Pancreas (tissue), 10 donors: ENCODE results near the gene PYY. TPM values are rescaled to one million over a fixed set of nuclear protein-coding genes. Genes with fewer than 3 reads are reported as not detected.

Experiments
- ATAC-seq, 4 donors: fragments of 200-7000 bp; cut with Tn5 transposase; one replicate each; pipeline versions ENCODE4 v1.8.0 to v1.9.1; 2020; ENCODE audit warnings: mild to moderate bottlenecking in 4 of 4, moderate library complexity in 4 of 4
- DNase-seq, 6 donors: peaks; one replicate each; pipeline ENCODE4 v3.0.0-alpha.2; 2020
- FAIRE-seq: peaks from 2 replicates; lab custom pipeline; 2012; peaks lifted over from hg19 to GRCh38; lab: Jason Lieb, UNC
- H3K27ac ChIP-seq, 4 donors: fragments of 200-600 bp; sonication (generic); 1 replicate in 3 of 4; 2 replicates in 1 of 4; pipeline versions ENCODE4 v1.5.0 to v1.8.0; 2020
- H3K27me3 ChIP-seq, 4 donors: fragments of 200-600 bp; one replicate each; pipeline ENCODE4 v1.8.0; 2021
- H3K36me3 ChIP-seq, 3 donors: fragments of 200-600 bp; sonication (generic) in 1 of 3; one replicate each; pipeline versions ENCODE4 v1.5.0 to v1.8.0; 2020 to 2021
- H3K4me1 ChIP-seq, 3 donors: fragments of 200-600 bp; one replicate each; pipeline ENCODE4 v1.8.0; 2021
- H3K4me3 ChIP-seq, 4 donors: fragments of 200-600 bp; sonication (generic) in 2 of 4; one replicate each; pipeline versions ENCODE4 v1.5.0 to v1.8.0; 2020 to 2021
- H3K9me3 ChIP-seq, 4 donors: fragments of 200-600 bp; one replicate each; pipeline ENCODE4 v1.8.0; 2021
- WGBS, 2 donors: extraction: QIAGEN DNeasy Blood & Tissue Kit; methylation state at CpG; one replicate each; pipeline ENCODE4 v1.1.7; 2013; 5-methylcytosine and 5-hydroxymethylcytosine counted together
- intact Hi-C, 3 donors: fragments of 100-400 bp; cut with DNase I; formaldehyde crosslinking; loops; one replicate each; pipeline versions ENCODE4 v1.11.1 to v1.14.2; 2022
- polyA plus RNA-seq, 2 donors: library from polyadenylated mRNA; stranded (reverse); fragments of 200-250 nt; gene quantifications; one replicate each; pipeline ENCODE4 v1.2.3, GENCODE V29; 2013
- total RNA-seq, 6 donors: library from RNA; stranded (reverse); fragmentation: NEBNext Ultra II Directional in 4 of 6; extraction: Animal tissue kit (Norgen Biotek cat#: 25700) in 4 of 6; gene quantifications; one replicate each; pipeline versions ENCODE4 v1.2.1 to v1.2.4, GENCODE V29; 2021 to 2023
- TF ChIP-seq, protein P1 (sequence below), 4 donors: fragments of 200-600 bp; sonication (generic) in 3 of 4; IDR thresholded peaks; one replicate each; pipeline versions ENCODE4 v1.5.0 to v1.8.0; 2021; ENCODE audit warnings: antibody characterized with exemption in 4 of 4
- donor health status: healthy with polysubstance abuse.
- donor health status: DM: no; HTN: no; CAD: no; lungs with moderate emphysema.
- donor health status: DM: no; HTN: no; CAD: no.
- donor health status: control.
- donor health status: control.
- donor health status: Bipolar disorder and iron deficiency.
- donor health status: DM: yes; HTN: yes; CAD: no.
- donor health status: DM: no; HTN: no; CAD: no.
- donor health status: DM: no; HTN: no; CAD: no.
- donor health status: DM: yes; HTN: yes; CAD: no.

The PYY gene
- total and polyA plus RNA-seq, 8 donors, result 0.35 to 1.1 (median 0.57) TPM; not detected in 4

DNA sequence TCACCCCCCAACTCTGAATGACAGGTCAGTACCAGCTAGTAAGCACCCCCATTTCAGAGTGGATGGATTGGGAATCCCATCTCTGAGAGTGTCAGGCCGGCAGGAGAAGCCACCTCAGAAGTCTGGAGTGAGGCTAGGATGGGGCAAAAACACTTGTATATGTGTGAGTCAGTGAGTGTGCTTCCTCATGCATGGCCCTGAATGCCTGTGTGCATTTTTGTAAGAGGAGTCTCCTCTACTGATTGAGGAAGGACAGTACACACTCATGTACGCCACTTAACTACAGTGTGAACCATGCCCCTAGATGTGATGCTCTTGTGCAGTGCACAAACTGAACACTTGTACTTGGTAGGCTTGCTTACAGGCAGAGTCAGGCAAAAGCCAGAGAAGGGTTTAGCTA lies 28.4 kb upstream of the PYY start:
- H3K4me3 ChIP-seq, result no peak overlapping the region
- peaks cover 0 to 9% (median 0%) of the 10 kb centered on the region in 4 donors for H3K27me3 ChIP-seq
- no peak overlapping the region for H3K27ac ChIP-seq
- no peak for DNase-seq
- H3K4me1 ChIP-seq, result peaks cover 0 to 5% (median 0%) of the 10 kb centered on the region in 3 donors
- H3K9me3 ChIP-seq, result no peaks in the 10 kb centered on the region
- WGBS, 2 donors, result 74 to 86% methylated on average over 2 of the region's 2 CpGs
- FAIRE-seq, result no peak
- no peak for ATAC-seq
- TF ChIP-seq, protein P1, sequence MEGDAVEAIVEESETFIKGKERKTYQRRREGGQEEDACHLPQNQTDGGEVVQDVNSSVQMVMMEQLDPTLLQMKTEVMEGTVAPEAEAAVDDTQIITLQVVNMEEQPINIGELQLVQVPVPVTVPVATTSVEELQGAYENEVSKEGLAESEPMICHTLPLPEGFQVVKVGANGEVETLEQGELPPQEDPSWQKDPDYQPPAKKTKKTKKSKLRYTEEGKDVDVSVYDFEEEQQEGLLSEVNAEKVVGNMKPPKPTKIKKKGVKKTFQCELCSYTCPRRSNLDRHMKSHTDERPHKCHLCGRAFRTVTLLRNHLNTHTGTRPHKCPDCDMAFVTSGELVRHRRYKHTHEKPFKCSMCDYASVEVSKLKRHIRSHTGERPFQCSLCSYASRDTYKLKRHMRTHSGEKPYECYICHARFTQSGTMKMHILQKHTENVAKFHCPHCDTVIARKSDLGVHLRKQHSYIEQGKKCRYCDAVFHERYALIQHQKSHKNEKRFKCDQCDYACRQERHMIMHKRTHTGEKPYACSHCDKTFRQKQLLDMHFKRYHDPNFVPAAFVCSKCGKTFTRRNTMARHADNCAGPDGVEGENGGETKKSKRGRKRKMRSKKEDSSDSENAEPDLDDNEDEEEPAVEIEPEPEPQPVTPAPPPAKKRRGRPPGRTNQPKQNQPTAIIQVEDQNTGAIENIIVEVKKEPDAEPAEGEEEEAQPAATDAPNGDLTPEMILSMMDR (IDR thresholded peaks at IDR 0.05), result no peak
- intact Hi-C loops, result no loop called here
- no peaks in the 10 kb centered on the region for H3K36me3 ChIP-seq

DNA sequence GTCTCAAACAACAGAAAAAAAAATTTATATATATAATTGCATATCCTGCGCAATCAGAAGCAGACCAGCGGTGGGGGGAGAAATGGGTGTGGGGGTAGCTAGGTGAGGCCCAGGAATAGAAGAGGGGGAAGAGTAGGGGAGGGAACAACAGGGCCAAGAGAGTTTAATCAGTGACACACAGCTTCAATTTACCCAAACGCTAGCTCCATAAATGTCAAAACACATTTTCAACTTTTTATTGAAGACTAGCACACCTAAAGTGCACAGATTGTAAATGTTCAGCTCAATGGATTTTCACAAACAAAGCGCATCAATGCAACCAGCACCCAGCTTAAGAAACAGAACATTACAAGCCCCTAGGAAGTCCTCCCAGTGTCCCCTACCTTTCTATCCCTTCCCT lies 25.9 kb upstream of the PYY start:
- no peak overlapping the region for H3K4me3 ChIP-seq

GRCh38 chr17:43979011-43979410 lies 25.3 kb upstream of the PYY start:
- TF ChIP-seq, protein P1 (IDR thresholded peaks at IDR 0.05), result no peak
- Histone ChIP-seq H3K27me3 (peaks cover 0 to 9% (median 0%) of the 10 kb centered on the region in 4 donors), H3K4me1 (peaks cover 0 to 4% (median 0%) of the 10 kb centered on the region in 3 donors), H3K27ac (no peak overlapping the region), H3K36me3 (no peaks in the 10 kb centered on the region), H3K9me3 (no peaks in the 10 kb centered on the region), H3K4me3 (no peak overlapping the region)
- intact Hi-C loops, result no loop called here
- no peak for FAIRE-seq
- 80 to 81% methylated on average over 7 of the region's 7 CpGs for WGBS, 2 donors
- no peak for ATAC-seq
- no peak for DNase-seq

More for the DNA sequence above, 25.9 kb upstream of the PYY start:
- H3K27me3 ChIP-seq, result peaks cover 0 to 9% (median 0%) of the 10 kb centered on the region in 4 donors
- TF ChIP-seq, protein P1 (IDR thresholded peaks at IDR 0.05), result no peak
- H3K4me1 ChIP-seq, result peaks cover 0 to 5% (median 0%) of the 10 kb centered on the region in 3 donors
- intact Hi-C loops, result no loop called here
- WGBS, 2 donors, result 77 to 78% methylated on average over 4 of the region's 4 CpGs
- DNase-seq, result no peak
- FAIRE-seq, result no peak
- H3K27ac ChIP-seq, result no peak overlapping the region
- H3K9me3 ChIP-seq, result no peaks in the 10 kb centered on the region
- no peaks in the 10 kb centered on the region for H3K36me3 ChIP-seq
- ATAC-seq, result no peak

DNA sequence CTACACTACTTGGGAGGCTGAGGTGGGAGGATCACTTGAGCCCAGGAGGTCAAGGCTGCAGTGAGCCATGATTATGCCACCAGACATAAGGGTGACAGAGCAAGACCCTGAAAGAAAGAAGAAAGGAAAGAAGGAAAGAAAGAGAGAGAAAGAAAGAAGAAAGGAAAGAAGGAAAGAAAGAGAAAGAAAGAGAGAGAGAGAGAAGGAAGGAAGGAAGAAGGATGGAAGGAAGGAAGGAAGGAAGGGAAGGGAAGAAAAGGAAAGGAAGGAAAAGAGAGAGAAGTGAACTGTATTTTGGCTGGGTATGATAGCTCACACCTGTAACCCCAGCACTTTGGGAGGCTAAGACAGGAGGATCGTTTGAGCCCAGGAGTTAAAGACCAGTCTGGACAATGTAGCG lies 24.3 kb upstream of the PYY start:
- TF ChIP-seq, protein P1 (IDR thresholded peaks at IDR 0.05), result no peak
- ATAC-seq, result no peak
- FAIRE-seq, result no peak
- intact Hi-C loops, result no loop called here
- DNase-seq, result no peak
- 69 to 73% methylated on average over 2 of the region's 2 CpGs for WGBS, 2 donors
- no peaks in the 10 kb centered on the region for H3K36me3 ChIP-seq
- H3K27ac ChIP-seq, result no peak overlapping the region
- H3K4me3 ChIP-seq, result no peak overlapping the region
- peaks cover 0 to 7% (median 0%) of the 10 kb centered on the region in 4 donors for H3K27me3 ChIP-seq
- no peaks in the 10 kb centered on the region for H3K9me3 ChIP-seq
- no peaks in the 10 kb centered on the region for H3K4me1 ChIP-seq

GRCh38 chr17:43976963-43977837 lies 23.5 kb upstream of the PYY start:
- Histone ChIP-seq H3K4me3 (no peak overlapping the region), H3K27ac (no peak overlapping the region), H3K9me3 (no peaks in the 10 kb centered on the region), H3K36me3 (no peaks in the 10 kb centered on the region), H3K27me3 (no peaks in the 10 kb centered on the region), H3K4me1 (no peaks in the 10 kb centered on the region)
- 59 to 74% methylated on average over 9 of the region's 9 CpGs for WGBS, 2 donors
- ATAC-seq (peak in 2 of 4 donors; percentile 22 to 60), FAIRE-seq (no peak), DNase-seq (no peak)
- intact Hi-C loops, result no loop called here
- TF ChIP-seq, protein P1 (IDR thresholded peaks at IDR 0.05), result no peak
